ENCODE measurements around the gene QPCTL.
A peak's percentile ranks its signal among the peaks of the same experiment; 100 is the strongest.
"Not testable (repeated sequence)": the region's sequence is repeated elsewhere in the genome, so short reads cannot be mapped to it uniquely, and the experiment has no call there.

QPCTL gene

DNA sequence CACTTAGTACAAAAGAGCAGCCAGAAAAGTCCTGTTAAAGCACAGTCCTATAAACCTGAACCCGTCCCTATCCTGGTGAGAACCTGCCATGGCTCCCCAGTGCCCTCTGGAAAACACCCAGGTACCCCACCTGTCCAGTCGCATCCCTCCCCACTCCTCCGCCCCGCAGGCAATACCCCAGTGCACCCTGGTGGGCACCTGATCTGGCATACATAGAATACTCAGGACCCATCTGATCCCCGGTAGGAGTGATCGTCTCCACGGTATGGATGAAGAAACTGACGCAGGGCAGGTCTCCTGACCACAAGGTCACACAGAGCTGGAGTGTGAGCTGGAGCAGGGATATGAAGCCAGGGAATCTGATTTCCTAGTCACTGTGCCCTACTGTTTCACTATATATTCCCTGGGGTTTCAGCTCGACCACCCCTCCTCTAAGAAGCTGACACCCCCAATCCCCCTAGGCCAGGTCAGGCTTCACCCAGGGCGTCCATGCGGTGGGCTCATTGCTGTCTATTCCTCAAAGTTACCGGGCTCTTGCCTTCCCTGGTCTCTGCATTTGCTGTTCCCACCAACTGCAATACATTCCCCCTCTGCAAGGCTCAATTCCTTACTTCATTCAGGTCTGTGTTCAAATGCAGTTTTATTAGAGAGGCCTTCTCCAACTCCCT lies 25.7 kb downstream of the QPCTL start:
- DNase-seq, result no peak

GRCh38 chr19:45720065-45720464 lies 27.6 kb downstream of the QPCTL start:
- DNase-seq, result not testable (repeated sequence)

- DNase-seq, result not testable (repeated sequence)
Measured at GRCh38 chr19:45728683-45729082, 36.2 kb downstream of the QPCTL start.

GRCh38 chr19:45729800-45730290 lies 37.4 kb downstream of the QPCTL start:
- no peak for DNase-seq

- DNase-seq, result peak; percentile 87 to 98
Measured at GRCh38 chr19:45730368-45731288, 38.2 kb downstream of the QPCTL start, which contains the start of gene FBXO46. TSS of gene FBXO46 (minus strand) at chr19:45730896. CDS start at chr19:45713495, 17,401 bp downstream.

- no peak for DNase-seq
Measured at GRCh38 chr19:45733160-45733810, 40.8 kb downstream of the QPCTL start, which contains the start of gene MEIOSIN. TSS of gene MEIOSIN (plus strand) at chr19:45733439. CDS start at chr19:45735377, 1,938 bp downstream.

DNA sequence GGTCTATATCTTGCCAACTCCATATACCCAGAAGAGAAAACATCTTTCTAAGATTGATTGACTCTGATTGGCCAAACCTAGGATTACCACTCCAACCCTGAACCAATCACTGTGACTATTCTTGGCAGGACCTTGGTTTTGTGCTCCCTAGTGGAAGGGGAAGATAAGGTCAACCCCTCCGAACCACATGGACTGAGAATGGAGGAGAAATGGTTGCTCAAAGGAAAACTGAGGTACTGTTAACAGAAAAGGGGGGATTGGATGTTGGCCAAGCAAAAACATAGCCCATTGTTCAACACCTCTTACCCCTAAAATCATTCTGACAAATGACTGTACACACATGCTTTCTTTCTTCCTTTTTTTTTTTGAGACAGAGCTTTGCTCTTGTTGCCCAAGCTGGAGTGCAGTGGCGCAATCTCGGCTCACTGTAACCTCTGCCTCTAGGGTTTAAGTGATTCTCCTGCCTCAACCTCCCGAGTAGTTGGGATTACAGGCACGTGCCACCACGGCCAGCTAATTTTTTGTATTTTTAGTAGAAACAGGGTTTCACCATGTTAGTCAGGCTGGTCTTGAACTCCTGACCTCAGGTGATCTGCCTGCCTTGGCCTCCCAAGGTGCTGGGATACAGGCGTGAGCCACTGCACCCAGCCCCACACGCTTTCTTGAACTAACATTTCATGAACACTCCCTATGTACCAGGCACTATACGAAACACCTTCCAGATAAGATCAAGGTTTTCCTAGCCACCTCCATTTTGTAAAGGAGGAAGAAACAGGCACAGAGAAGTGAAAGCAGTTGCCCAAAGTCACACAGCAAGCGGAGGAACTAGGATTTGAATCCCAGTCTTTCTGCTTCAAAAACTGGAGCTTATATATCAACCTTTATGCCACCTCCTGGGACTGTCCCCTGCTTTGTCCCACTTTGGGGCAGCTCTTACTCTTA lies 47.3 kb downstream of the QPCTL start:
- no peak for DNase-seq

GRCh38 chr19:45742969-45743368 lies 50.5 kb downstream of the QPCTL start:
- DNase-seq, result no peak

DNA sequence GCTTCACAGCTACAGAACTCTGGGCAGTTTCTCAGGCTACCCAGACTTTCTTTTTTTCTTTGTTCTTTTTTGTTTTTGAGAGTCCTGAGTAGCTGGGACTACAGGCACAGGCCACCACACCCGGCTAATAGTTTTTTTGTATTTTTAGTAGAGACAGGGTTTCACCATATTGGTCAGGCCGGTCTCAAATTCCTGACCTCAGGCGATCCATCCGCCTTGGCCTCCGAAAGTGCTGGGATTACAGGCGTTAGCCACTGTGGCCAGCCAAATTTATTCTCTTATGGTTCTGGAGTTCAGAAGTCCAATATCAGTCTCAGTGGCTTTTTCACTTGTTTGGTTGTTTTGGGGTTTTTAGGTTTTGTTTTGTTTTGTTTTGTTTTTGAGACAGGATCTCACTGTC lies 53.1 kb downstream of the QPCTL start:
- DNase-seq, result no peak

GRCh38 chr19:45746866-45747265 lies 54.4 kb downstream of the QPCTL start:
- DNase-seq, result no peak

DNA sequence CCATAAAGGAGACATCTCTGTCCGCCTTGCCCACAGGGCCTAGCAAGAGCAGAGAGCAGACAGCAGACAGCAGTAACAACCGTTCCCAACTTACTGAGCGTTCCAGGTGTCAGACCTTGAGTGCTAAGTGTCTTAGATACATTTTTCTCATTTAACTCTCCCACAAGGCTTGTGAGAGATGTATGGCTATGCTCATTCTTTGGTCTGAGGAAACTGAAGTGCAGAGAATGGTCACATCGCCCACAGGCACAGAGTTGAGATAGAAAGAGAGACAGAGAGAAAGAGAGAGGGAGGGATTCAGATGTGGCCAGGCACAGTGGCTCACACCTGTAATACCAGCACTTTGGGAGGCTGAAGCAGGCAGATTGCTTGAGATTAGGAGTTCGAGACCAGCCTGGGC lies 55.0 kb downstream of the QPCTL start:
- no peak for DNase-seq

- not testable (repeated sequence) for DNase-seq
Measured at GRCh38 chr19:45751483-45751882, 59.0 kb downstream of the QPCTL start.

DNA sequence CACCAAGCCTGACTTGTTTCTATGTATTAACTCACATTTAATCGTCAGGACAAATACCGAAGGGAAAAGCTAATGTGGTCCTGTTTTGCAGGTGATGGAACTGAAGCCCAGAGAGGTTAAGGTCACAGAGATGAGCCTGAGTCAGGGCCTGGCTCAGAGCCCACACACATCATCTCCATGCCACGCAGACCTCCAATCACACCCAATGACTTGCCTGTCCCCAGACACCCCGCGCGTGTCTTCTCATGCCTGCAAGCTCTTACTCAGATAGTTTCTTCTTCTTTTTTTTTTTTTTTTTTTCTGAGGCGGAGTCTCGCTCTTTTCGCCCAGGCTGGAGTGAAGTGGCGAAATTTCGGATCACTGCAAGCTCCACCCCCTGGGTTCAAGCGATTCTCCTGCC lies 60.2 kb downstream of the QPCTL start:
- DNase-seq, result no peak

GRCh38 chr19:45753548-45753947 lies 61.1 kb downstream of the QPCTL start:
- no peak for DNase-seq
